ENCODE results near the gene FBL.
"Not testable (repeated sequence)": the region's sequence is repeated elsewhere in the genome, so short reads cannot be mapped to it uniquely, and the experiment has no call there.

Gene FBL

GRCh38 chr19:39876486-39876885 lies 30.3 kb upstream of the FBL start:
- FAIRE-seq: not testable (repeated sequence)

- FAIRE-seq: not testable (repeated sequence)
Observed at GRCh38 chr19:39875401-39875864, 29.3 kb upstream of the FBL start.

- FAIRE-seq: no peak
Observed at GRCh38 chr19:39874404-39874803, 28.2 kb upstream of the FBL start.

GRCh38 chr19:39873385-39873784 lies 27.2 kb upstream of the FBL start:
- FAIRE-seq: no peak

- no peak for FAIRE-seq
Observed at GRCh38 chr19:39871886-39872866, 26.0 kb upstream of the FBL start.

GRCh38 chr19:39871362-39871761 lies 25.2 kb upstream of the FBL start:
- FAIRE-seq: no peak

- FAIRE-seq: no peak
Observed at GRCh38 chr19:39870171-39870971, 24.2 kb upstream of the FBL start.

- FAIRE-seq: no peak
Observed at GRCh38 chr19:39867952-39868351, 21.8 kb upstream of the FBL start.

DNA sequence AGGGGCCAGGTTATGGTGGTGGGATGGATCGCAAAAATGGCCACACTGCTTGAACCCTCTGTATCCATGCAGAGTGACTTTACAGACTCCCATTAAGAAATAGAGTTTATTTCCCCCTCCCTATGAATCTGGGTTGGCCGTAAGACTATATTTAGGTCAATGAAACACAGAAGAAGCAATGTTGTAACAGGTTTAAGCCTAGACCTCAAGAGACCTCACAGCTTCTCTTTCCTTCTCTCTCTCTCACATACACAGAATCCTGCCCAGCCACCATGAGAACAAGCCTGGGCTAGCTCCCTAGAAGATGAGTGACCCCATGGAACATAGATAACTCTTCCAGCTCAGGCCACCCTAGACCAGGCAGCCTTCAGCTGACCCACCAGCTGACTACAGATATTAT lies 21.0 kb upstream of the FBL start:
- no peak for FAIRE-seq

DNA sequence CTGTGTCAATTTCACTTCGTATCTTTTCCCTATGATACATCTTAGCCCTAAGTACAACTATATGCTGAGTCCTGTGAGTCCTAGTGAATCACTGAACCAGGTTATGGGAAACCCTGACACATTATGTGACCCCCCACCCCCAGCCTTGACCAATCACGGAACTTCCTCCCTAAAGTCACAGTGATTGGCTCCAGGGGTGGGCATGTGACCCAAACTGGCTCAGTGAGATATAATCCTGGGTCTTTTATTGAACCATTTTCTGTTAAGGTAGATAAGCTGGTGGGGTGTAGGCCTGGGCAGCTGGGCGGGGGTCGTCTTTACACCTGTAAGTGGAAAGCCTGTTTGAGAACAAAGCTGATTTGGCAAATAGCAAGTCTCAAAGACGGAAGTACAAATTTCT lies 19.8 kb upstream of the FBL start:
- FAIRE-seq: no peak

DNA sequence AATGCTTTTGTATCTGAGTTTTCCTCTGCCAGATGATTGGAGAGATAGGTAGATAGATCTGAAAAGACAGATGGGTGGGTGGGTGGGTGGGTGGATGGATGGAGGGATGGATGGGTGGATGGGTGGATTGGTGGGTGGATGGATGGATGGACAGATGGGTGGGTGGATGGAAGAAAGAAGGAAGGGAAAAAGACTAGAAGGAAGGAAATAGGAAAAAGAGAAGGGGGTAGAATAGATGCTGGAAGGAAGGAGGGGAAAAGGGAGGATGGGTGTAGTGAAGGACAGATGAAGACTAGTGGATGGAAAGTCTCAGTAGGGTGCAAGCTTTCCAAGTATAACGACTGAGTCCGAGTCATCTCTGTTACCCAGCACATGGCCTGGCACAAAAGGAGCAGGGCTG lies 19.0 kb upstream of the FBL start:
- FAIRE-seq: no peak

DNA sequence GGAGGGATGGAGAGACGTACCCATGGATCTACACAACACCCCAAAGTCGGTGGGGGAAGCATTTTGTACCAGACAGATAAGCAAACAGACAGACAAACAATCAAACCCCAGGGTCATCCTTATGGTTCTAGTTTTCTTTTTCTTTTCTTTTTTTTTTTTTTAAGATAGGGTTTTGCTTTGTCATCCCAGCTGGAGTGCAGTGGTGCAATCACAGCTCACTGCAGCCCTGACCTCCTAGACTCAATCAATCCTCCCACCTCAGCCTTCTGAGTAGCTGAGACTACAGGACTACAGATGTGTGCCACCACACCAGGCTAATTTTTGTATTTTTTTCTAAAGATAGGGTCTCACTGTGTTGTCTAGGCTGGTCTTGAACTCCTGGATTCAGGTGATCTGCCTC lies 17.9 kb upstream of the FBL start:
- FAIRE-seq: no peak

DNA sequence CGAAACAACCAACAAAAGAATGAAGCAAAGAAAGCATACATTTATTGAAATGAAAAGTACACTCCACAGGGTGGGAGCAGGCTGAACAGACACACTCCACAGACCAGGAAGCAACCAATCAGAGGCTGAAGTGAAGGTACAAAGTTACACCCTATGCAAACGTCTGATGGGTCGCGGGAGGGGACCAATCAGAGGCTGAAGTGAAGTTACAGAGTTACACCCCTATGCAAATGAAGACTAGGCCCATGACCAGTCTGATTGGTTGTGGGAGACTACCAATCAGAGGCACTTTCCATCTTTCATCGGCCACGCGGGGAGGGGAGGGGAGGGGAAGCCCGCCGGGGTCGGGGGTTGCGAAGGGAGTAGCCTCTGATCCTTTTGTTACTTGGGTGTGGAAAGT lies 12.4 kb upstream of the FBL start:
- no peak for FAIRE-seq

- FAIRE-seq: no peak
Observed at GRCh38 chr19:39852882-39853281, 6.7 kb upstream of the FBL start.

GRCh38 chr19:39850892-39851291 lies 4.7 kb upstream of the FBL start:
- FAIRE-seq: no peak

GRCh38 chr19:39848392-39848791 lies 2.2 kb upstream of the FBL start:
- FAIRE-seq: no peak

DNA sequence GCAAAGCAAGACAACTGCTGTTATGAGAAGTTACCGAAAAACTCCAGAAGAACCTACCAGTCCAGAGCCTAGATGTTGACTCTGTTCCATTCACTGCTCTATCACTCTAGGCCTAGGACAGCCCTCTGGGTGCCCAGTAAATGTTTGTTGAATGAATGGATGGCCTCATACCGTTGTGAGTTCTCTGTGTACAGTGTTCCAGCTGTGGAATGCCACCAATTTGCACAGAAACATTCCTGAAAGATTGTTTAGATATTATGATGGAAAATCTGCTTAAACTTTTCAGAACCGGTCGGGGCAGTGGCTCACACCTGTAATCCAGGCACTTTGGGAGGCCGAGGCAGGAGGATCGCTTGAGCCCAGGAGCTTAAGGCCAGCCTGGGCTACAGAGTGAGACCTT lies 1.3 kb upstream of the FBL start:
- no peak for FAIRE-seq

GRCh38 chr19:39846678-39847486 lies 703 bp upstream of the FBL start:
- FAIRE-seq: no peak

DNA sequence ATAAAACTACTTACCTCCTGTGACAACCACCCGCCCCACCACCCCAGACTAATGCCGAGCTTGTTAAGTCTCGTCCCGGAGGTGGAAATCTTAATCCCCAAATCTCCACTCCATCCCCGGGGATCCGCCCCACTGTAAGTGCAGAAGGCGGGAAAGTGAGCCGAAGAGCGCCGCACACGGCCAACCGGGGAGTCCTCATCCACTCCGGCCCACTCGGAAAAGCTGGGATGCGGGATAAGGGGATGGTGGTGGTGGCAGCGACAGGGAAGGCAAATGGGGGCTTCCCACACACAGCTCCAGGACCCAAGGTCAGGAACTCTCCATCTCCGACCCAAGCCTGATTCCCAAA lies 621 bp downstream of the FBL start:
- FAIRE-seq: no peak

GRCh38 chr19:39845172-39845571 lies 1.0 kb downstream of the FBL start:
- no peak for FAIRE-seq

DNA sequence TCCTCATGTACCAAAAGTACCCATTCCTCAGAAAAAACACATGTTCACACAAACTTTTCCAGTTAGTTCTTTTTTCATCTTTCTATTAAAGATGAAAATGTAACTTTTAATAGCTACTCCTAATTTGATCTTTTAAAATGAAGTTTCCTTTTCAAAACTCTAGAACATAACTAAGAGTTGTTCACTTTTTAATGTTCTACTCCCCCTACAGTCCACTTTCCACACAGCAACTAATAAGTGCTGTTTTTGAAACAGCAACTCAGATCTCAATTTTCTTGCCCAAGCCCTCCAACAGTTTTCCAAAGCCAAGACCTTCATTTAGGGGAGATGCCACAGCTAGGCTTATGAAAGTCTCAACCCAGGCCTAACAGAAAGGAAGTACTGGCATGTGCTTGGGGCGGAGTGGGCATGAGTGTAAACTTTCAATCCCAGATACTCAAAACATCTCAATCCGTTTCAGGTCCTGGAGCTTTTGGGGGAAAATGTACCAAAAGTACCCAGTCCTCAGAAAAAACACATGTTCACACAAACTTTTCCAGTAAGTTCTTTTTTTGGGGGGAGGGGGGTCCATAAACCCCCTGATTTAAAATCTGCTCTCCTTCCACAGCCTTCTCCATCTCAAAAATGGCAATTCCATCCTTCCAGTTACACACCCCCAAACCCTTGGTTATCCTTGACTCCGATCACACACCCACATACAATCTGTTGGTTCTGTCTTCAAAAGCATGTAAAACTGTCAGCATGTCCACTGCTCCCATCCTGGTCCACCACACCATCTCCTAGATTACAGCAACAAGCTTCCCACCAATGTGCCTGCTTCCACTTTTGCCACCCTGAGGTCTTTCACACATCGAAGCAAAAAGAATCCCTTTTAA lies 2.0 kb downstream of the FBL start:
- peak; percentile 97 for FAIRE-seq

All from A204.1 (cell line).